Spleen (tissue), 11 donors: Measurements from ENCODE around the gene ZFPL1. TPM values are rescaled to one million over a fixed set of nuclear protein-coding genes. Genes with fewer than 3 reads are reported as not detected.

Source experiments
- DNase-seq: peaks from one replicate; pipeline ENCODE4 v3.0.0-alpha.2; 2020
- H3K27ac ChIP-seq, 8 donors: fragments of 200-600 bp; sonication (generic) in 7 of 8; 1 replicate in 4 of 8; 2 replicates in 4 of 8; pipeline versions ENCODE4 v1.5.0 to v1.8.0; 2016 to 2021; ENCODE audit warnings: inconsistent platforms in 4 of 8, mild to moderate bottlenecking in 4 of 8, moderate library complexity in 1 of 8
- H3K27me3 ChIP-seq, 7 donors: fragments of 200-600 bp; sonication (generic) in 6 of 7; replicated peaks in 1 of 7; 1 replicate in 4 of 7; 2 replicates in 3 of 7; pipeline versions ENCODE4 v1.5.0 to v1.8.0; 2016 to 2021; ENCODE audit warnings: inconsistent platforms in 3 of 7, mild to moderate bottlenecking in 1 of 7
- H3K36me3 ChIP-seq, 6 donors: fragments of 200-600 bp; sonication (generic) in 5 of 6; 1 replicate in 4 of 6; 2 replicates in 2 of 6; pipeline versions ENCODE4 v1.5.0 to v1.8.0; 2016 to 2021; ENCODE audit warnings: inconsistent platforms in 2 of 6
- H3K4me1 ChIP-seq, 6 donors: fragments of 200-600 bp; sonication (generic) in 5 of 6; 1 replicate in 3 of 6; 2 replicates in 3 of 6; pipeline versions ENCODE4 v1.5.0 to v1.8.0; 2016 to 2021; ENCODE audit warnings: inconsistent platforms in 3 of 6
- H3K4me3 ChIP-seq, 8 donors: fragments of 200-600 bp; sonication (generic) in 7 of 8; 1 replicate in 4 of 8; 2 replicates in 4 of 8; pipeline versions ENCODE4 v1.5.0 to v1.8.0; 2016 to 2021; ENCODE audit warnings: inconsistent platforms in 4 of 8, mild to moderate bottlenecking in 4 of 8, moderate library complexity in 2 of 8
- H3K9me3 ChIP-seq, 8 donors: fragments of 200-600 bp; sonication (generic) in 7 of 8; 1 replicate in 4 of 8; 2 replicates in 4 of 8; pipeline versions ENCODE4 v1.5.0 to v1.8.0; 2016 to 2021; ENCODE audit warnings: inconsistent platforms in 4 of 8
- POLR2A ChIP-seq, 3 donors: fragments of 450-650 bp; IDR thresholded peaks; one replicate each; pipeline ENCODE4 v1.5.1; 2017; ENCODE audit warnings: antibody characterized with exemption in 3 of 3, mild to moderate bottlenecking in 1 of 3
- POLR2AphosphoS5 ChIP-seq, 3 donors: sonication (generic); formaldehyde crosslinking; IDR thresholded peaks; one replicate each; pipeline ENCODE4 v1.5.1; 2017; ENCODE audit warnings: antibody characterized with exemption in 3 of 3
- WGBS, 5 donors: extraction: QIAGEN DNeasy Blood & Tissue Kit in 3 of 5; methylation state at CpG; one replicate each; pipeline versions ENCODE4 v1.1.5 to v1.1.7; 2013 to 2018; 5-methylcytosine and 5-hydroxymethylcytosine counted together
- intact Hi-C: fragments of 100-400 bp; cut with DNase I; formaldehyde crosslinking; loops from one replicate; pipeline ENCODE4 v1.15.0; 2023; ENCODE audit warnings: low total_unique reads
- polyA plus RNA-seq, 3 donors: library from polyadenylated mRNA; stranded (reverse); fragments of 200-250 nt; gene quantifications; one replicate each; pipeline ENCODE4 v1.2.1, GENCODE V29; 2013
- total RNA-seq, 7 donors: library from RNA; depleted of rRNA in 3 of 7; stranded (reverse); fragments of >200 nt in 3 of 7; fragmentation: NEBNext Ultra II Directional in 4 of 7; extraction: Animal tissue kit (Norgen Biotek cat#: 25700) in 4 of 7; gene quantifications; one replicate each; pipeline versions ENCODE4 v1.1.0 to v1.2.1, GENCODE V29; 2016 to 2021
- TF ChIP-seq, protein P1 (sequence below), 11 experiments: fragments of 200-600 bp in 7 of 11; fragments of 450-650 bp in 4 of 11; sonication (generic) in 4 of 11; IDR thresholded peaks in 8 of 11; conservative IDR thresholded peaks in 3 of 11; 1 replicate in 7 of 11; 2 replicates in 4 of 11; pipeline versions ENCODE4 v1.4.0 to v1.8.0; 2016 to 2021; ENCODE audit warnings: antibody characterized with exemption in 11 of 11, inconsistent platforms in 4 of 11, mild to moderate bottlenecking in 1 of 11
- donor health status: healthy with polysubstance abuse.
- donor health status: DM: no; HTN: no; CAD: no; lungs with moderate emphysema.
- donor health status: DM: no; HTN: no; CAD: no.
- donor health status: Bipolar disorder and iron deficiency.
- donor health status: healthy.
- donor health status: DM: no; HTN: no; CAD: no.
- donor health status: DM: yes; HTN: yes; CAD: no.

The ZFPL1 gene
- total and polyA plus RNA-seq, 10 donors = 23.5 to 52.0 (median 29.9) TPM

DNA sequence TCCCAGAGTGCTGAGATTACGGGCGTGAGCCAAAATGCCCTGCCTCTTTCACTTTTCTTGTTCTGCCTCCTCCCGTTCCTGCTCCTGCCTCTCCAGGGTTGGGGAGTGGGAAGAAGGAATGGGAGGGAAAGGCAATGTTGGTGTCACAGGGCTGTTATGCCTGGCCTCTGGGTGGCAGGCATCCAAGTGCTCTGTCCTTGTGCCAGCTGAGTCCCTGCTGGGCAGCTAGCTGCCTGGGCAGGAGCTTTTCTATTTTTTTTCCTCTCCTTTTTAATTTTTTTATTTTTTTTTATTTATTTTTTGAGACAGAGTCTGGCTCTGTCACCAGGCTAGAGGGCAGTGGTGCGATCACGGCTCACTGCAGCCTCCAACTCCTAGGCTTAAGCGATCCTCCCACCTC is 47.1 kb upstream of the ZFPL1 start:
- DNase-seq = no peak
- Histone ChIP-seq H3K4me3 (no peak overlapping the region), H3K36me3 (peaks cover 4 to 78% (median 54%) of the 10 kb centered on the region in 6 donors), H3K4me1 (peaks cover 3 to 21% (median 15%) of the 10 kb centered on the region in 6 donors), H3K9me3 (no peaks in the 10 kb centered on the region), H3K27me3 (no peaks in the 10 kb centered on the region), H3K27ac (no peak overlapping the region)
- intact Hi-C loops = no loop called here
- TF ChIP-seq, protein P1, sequence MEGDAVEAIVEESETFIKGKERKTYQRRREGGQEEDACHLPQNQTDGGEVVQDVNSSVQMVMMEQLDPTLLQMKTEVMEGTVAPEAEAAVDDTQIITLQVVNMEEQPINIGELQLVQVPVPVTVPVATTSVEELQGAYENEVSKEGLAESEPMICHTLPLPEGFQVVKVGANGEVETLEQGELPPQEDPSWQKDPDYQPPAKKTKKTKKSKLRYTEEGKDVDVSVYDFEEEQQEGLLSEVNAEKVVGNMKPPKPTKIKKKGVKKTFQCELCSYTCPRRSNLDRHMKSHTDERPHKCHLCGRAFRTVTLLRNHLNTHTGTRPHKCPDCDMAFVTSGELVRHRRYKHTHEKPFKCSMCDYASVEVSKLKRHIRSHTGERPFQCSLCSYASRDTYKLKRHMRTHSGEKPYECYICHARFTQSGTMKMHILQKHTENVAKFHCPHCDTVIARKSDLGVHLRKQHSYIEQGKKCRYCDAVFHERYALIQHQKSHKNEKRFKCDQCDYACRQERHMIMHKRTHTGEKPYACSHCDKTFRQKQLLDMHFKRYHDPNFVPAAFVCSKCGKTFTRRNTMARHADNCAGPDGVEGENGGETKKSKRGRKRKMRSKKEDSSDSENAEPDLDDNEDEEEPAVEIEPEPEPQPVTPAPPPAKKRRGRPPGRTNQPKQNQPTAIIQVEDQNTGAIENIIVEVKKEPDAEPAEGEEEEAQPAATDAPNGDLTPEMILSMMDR (IDR thresholded peaks at IDR 0.05 in 8 of 11, conservative IDR thresholded peaks at IDR 0.05 in 3 of 11) = no peak
- no peak for TF ChIP-seq POLR2A (IDR thresholded peaks at IDR 0.05)
- TF ChIP-seq POLR2AphosphoS5 (IDR thresholded peaks at IDR 0.05) = no peak
- WGBS, 5 donors = 86 to 95% (median 93%) methylated on average over 6 of the region's 6 CpGs

DNA sequence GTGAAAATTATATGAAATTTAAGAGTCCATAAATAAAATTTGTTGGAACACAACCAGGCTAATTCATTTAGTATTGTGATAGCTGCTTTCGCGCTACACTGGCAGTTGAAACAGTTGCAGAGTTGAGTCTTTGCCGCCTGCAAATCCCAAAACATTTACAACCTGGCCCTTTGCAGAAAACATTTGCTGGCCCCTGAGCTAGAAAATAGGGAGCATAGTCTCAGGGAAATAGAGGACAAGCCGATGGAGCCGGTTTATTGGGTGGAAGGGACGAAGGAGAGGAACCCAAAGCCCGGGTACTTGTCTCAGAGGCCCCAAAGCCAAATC is 43.5 kb upstream of the ZFPL1 start:
- TF ChIP-seq, protein P1 (IDR thresholded peaks at IDR 0.05 in 8 of 11, conservative IDR thresholded peaks at IDR 0.05 in 3 of 11) = no peak
- TF ChIP-seq POLR2A (IDR thresholded peaks at IDR 0.05) = peak in 1 of 3 donors; percentile 3
- H3K36me3 ChIP-seq = peaks cover 3 to 59% (median 36%) of the 10 kb centered on the region in 6 donors
- H3K27ac ChIP-seq = peak overlapping the region; percentile 91 to 97 (median 94)
- no peaks in the 10 kb centered on the region for H3K27me3 ChIP-seq
- H3K4me1 ChIP-seq = peaks cover 7 to 56% (median 40%) of the 10 kb centered on the region in 6 donors
- no peaks in the 10 kb centered on the region for H3K9me3 ChIP-seq
- DNase-seq = no peak
- intact Hi-C loops = no loop called here
- 21 to 29% (median 25%) methylated on average over 6 to 7 of the region's 7 CpGs for WGBS, 5 donors
- peak overlapping the region; percentile 77 to 98 (median 93) for H3K4me3 ChIP-seq

DNA sequence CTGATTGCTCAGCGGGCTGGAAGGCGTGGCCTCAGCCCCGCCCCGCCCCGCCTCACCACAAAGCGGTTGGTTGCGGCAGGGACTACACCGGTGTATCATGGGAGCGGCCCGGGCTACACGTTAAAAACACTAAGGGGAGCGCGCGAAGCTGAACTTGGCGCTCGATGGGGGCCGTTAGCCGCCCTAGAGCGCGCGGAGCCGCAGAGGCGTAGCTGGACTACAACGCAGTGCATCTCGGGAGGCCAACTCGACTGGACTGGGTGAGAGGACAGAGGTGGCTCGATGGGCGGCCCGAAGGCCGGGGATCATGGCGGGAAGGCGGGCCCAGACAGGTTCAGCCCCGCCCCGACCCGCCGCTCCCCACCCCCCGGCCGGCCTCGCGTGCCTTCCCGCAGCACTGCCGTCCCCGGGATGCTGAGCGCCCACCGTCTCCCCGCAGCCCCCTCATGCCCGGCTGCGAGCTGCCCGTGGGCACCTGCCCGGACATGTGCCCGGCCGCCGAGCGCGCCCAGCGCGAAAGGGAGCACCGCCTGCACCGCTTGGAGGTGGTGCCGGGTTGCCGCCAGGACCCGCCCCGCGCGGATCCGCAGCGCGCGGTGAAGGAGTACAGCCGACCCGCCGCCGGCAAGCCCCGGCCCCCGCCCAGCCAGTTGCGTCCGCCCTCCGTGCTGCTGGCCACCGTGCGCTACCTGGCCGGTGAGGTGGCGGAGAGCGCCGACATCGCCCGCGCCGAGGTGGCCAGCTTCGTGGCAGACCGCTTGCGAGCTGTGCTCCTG is 43.0 kb upstream of the ZFPL1 start, which contains the start of gene SAC3D1:
TSS of gene SAC3D1 (plus strand) at position 364 of the 776 bp plus-strand sequence. CDS start at position 447, 83 bp downstream.
- peak; percentile 97 for DNase-seq
- H3K4me3 ChIP-seq = peak within 1 kb of the TSS; percentile 77 to 98 (median 93)
- no peaks in the 10 kb centered on the region for H3K27me3 ChIP-seq
- intact Hi-C loops = no loop called here
- peaks cover 0 to 59% (median 30%) of the 10 kb centered on the region in 6 donors for H3K36me3 ChIP-seq
- peaks cover 7 to 62% (median 40%) of the 10 kb centered on the region in 6 donors for H3K4me1 ChIP-seq
- peak within 1 kb of the TSS; percentile 91 to 97 (median 94) for H3K27ac ChIP-seq
- no peaks in the 10 kb centered on the region for H3K9me3 ChIP-seq
- 0 to 1% (median 0%) methylated on average over 2 to 91 of the region's 91 CpGs for WGBS, 5 donors
- peak; percentile 84 to 89 (median 86) for TF ChIP-seq POLR2AphosphoS5 (IDR thresholded peaks at IDR 0.05)
- TF ChIP-seq, protein P1 (IDR thresholded peaks at IDR 0.05 in 8 of 11, conservative IDR thresholded peaks at IDR 0.05 in 3 of 11) = peak in 1 of 11 experiments; percentile 31
- TF ChIP-seq POLR2A (IDR thresholded peaks at IDR 0.05) = no peak

DNA sequence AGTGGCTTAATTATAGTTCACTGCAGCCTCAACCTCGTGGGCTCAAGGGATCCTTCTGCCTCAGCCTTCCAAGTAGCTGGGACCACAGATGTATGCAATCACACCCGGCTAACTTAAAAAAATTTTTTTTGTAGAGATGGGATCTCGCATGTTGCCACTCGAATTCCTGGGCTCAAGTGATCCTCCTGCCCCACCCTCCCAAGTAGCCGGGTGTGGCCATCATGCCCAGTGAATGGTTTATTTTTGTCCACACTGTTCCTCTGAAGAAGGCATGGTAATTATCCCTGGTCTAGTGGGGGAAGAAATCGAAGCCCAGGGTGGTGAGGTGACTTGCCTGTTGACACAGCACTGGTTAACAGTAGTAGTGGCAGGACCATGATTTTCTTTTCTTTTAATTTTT is 41.1 kb upstream of the ZFPL1 start:
- Histone ChIP-seq H3K27ac (no peak overlapping the region), H3K27me3 (no peaks in the 10 kb centered on the region), H3K9me3 (no peaks in the 10 kb centered on the region), H3K4me3 (no peak overlapping the region), H3K4me1 (peaks cover 7 to 80% (median 54%) of the 10 kb centered on the region in 6 donors), H3K36me3 (peaks cover 0 to 43% (median 15%) of the 10 kb centered on the region in 6 donors)
- no peak for TF ChIP-seq POLR2AphosphoS5 (IDR thresholded peaks at IDR 0.05)
- intact Hi-C loops = no loop called here
- 85 to 94% (median 87%) methylated on average over 6 of the region's 6 CpGs for WGBS, 5 donors
- no peak for DNase-seq
